ENCODE data around the gene GRIK3.

- TF ChIP-seq, protein P1, sequence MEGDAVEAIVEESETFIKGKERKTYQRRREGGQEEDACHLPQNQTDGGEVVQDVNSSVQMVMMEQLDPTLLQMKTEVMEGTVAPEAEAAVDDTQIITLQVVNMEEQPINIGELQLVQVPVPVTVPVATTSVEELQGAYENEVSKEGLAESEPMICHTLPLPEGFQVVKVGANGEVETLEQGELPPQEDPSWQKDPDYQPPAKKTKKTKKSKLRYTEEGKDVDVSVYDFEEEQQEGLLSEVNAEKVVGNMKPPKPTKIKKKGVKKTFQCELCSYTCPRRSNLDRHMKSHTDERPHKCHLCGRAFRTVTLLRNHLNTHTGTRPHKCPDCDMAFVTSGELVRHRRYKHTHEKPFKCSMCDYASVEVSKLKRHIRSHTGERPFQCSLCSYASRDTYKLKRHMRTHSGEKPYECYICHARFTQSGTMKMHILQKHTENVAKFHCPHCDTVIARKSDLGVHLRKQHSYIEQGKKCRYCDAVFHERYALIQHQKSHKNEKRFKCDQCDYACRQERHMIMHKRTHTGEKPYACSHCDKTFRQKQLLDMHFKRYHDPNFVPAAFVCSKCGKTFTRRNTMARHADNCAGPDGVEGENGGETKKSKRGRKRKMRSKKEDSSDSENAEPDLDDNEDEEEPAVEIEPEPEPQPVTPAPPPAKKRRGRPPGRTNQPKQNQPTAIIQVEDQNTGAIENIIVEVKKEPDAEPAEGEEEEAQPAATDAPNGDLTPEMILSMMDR (IDR thresholded peaks at IDR 0.05; ENCODE audit: low read depth, low read length, missing input control): no peak
- TF ChIP-seq TAF1 (conservative IDR thresholded peaks at IDR 0.05) (no peak), YY1 (IDR thresholded peaks at IDR 0.05) (no peak), SP1 (IDR thresholded peaks at IDR 0.05) (no peak), REST (IDR thresholded peaks at IDR 0.05) (no peak), FOXA1 (IDR thresholded peaks at IDR 0.05) (no peak), MAX (IDR thresholded peaks at IDR 0.05) (no peak), HNF4A (conservative IDR thresholded peaks at IDR 0.05) (no peak)
Observed at GRCh38 chr1:37018510-37018909, 15.8 kb downstream of the GRIK3 start.

Measured in liver (tissue), 3 donors.